Measurements from ENCODE around the gene FUT8. TPM values are rescaled to one million over a fixed set of nuclear protein-coding genes. Genes with fewer than 3 reads are reported as not detected.

The FUT8 gene
- total RNA-seq, 1 donor from 2014 or later: 12.9 TPM

DNA sequence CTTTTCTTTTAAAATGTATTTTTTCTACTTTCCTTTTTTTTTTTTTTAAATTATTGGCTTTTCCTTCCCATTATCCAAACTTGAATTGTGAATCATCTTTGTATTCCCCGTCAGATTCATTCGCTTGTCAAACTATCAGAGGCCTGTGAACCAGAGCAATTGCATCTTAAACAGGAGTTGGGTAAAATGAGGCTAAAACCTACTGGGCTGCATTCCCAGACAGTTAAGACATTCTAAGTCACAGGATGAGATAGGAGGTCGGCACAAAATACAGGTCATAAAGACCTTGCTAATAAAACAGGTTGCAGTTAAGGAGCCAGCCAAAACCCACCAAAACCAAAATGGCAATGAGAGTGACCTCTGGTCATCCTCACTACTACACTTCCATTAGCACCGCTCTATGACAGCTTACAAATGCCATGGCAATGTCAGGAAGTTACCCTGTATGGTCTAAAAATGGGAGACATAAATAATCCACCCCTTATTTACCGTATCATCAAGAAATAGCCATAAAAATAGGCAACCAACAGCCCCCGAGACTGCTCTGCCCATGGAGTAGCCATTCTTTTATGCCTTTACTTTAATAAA lies 19.9 kb downstream of the FUT8 start:
- H3K9me3 ChIP-seq: no peaks in the 10 kb centered on the region
- H3K4me1 ChIP-seq: no peaks in the 10 kb centered on the region
- intact Hi-C loops (cut with DNase I): no loop called here
- no peak overlapping the region for H3K4me3 ChIP-seq
- no peaks in the 10 kb centered on the region for H3K36me3 ChIP-seq
- no peaks in the 10 kb centered on the region for H3K27me3 ChIP-seq
- no peak overlapping the region for H3K27ac ChIP-seq
- TF ChIP-seq, protein P1, sequence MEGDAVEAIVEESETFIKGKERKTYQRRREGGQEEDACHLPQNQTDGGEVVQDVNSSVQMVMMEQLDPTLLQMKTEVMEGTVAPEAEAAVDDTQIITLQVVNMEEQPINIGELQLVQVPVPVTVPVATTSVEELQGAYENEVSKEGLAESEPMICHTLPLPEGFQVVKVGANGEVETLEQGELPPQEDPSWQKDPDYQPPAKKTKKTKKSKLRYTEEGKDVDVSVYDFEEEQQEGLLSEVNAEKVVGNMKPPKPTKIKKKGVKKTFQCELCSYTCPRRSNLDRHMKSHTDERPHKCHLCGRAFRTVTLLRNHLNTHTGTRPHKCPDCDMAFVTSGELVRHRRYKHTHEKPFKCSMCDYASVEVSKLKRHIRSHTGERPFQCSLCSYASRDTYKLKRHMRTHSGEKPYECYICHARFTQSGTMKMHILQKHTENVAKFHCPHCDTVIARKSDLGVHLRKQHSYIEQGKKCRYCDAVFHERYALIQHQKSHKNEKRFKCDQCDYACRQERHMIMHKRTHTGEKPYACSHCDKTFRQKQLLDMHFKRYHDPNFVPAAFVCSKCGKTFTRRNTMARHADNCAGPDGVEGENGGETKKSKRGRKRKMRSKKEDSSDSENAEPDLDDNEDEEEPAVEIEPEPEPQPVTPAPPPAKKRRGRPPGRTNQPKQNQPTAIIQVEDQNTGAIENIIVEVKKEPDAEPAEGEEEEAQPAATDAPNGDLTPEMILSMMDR (IDR thresholded peaks at IDR 0.05): no peak
- DNase-seq (ENCODE audit: low spot score in 2 of 2): no peak

DNA sequence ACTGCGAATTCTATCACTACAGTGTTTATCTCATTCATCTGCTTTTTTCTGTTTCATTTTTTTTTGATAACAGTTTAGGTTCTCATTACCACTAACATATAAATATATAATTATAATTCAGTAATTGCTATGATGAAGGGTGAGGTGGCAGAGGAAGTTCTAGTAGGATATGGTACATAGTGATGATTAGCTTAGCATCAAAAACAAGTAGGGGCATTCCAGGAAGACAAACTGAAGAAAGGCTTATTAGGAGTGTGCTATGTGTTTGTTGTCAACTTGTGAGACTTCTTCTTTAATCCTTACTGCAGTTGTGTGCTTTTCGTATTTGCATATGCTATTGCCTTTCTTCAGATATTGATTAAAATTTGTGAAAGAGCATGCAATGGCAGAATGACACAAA lies 20.6 kb downstream of the FUT8 start:
- Histone ChIP-seq H3K4me1 (no peaks in the 10 kb centered on the region), H3K27me3 (no peaks in the 10 kb centered on the region), H3K27ac (no peak overlapping the region), H3K4me3 (no peak overlapping the region), H3K9me3 (no peaks in the 10 kb centered on the region), H3K36me3 (no peaks in the 10 kb centered on the region)
- intact Hi-C loops (cut with DNase I): no loop called here
- DNase-seq (ENCODE audit: low spot score in 2 of 2): no peak
- TF ChIP-seq, protein P1 (IDR thresholded peaks at IDR 0.05): no peak

DNA sequence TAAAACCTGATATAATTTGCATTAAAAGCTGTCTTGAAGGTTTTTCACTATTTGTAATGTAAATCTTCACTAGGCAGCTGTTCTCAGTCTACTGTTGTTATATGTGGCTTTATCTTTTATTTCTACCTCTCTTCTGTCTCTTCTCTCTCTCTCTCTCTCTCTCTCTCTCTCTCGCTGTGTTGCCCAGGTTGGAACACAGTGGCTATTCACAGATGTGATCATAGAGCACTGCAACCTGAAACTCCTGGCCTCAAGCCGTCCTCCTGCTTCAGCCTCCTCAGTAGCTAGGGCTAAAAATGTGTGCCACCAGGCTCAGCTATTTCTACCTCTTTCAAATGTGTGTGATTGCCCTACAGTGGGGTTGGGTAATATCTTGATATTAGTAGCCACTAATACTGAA lies 21.1 kb downstream of the FUT8 start:
- DNase-seq (ENCODE audit: low spot score in 2 of 2): no peak
- TF ChIP-seq, protein P1 (IDR thresholded peaks at IDR 0.05): no peak
- H3K27me3 ChIP-seq: no peaks in the 10 kb centered on the region
- H3K27ac ChIP-seq: no peak overlapping the region
- no peak overlapping the region for H3K4me3 ChIP-seq
- H3K9me3 ChIP-seq: no peaks in the 10 kb centered on the region
- H3K36me3 ChIP-seq: no peaks in the 10 kb centered on the region
- intact Hi-C loops (cut with DNase I): no loop called here
- H3K4me1 ChIP-seq: no peaks in the 10 kb centered on the region

DNA sequence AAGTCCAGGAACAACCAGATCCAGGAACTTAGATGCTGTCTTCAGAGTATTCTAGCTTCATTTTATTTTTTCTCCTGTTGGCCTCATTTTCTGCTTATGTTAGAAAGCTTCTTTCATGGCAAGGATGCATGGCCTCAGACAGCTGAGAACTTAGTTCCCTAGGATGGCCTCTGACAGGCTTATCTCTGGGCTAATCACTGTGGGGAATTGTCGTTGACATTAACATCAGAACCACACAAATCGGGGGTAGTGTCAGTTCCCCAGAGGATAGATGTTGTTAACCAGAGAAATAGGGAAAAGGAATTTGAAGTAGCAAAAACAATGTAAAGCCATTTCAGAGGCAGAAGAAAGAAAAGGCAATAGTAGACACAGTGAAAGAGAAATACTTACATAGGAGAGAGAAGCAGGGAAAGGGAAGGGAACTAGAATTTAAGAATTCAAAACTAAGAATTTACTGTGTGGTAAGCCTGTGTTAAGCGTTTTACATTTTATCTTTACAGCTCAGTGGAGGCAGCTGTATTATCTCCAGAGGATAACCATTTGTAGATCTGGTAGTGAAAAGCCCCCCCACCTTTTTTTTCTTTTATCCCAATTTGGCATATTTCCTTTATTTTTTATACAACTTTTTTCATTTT lies 21.8 kb downstream of the FUT8 start:
- no peak for DNase-seq (ENCODE audit: low spot score in 2 of 2)
- intact Hi-C loops (cut with DNase I): no loop called here
- Histone ChIP-seq H3K9me3 (no peaks in the 10 kb centered on the region), H3K4me3 (no peak overlapping the region), H3K4me1 (no peaks in the 10 kb centered on the region), H3K27me3 (no peaks in the 10 kb centered on the region), H3K27ac (no peak overlapping the region), H3K36me3 (no peaks in the 10 kb centered on the region)
- TF ChIP-seq, protein P1 (IDR thresholded peaks at IDR 0.05): no peak

DNA sequence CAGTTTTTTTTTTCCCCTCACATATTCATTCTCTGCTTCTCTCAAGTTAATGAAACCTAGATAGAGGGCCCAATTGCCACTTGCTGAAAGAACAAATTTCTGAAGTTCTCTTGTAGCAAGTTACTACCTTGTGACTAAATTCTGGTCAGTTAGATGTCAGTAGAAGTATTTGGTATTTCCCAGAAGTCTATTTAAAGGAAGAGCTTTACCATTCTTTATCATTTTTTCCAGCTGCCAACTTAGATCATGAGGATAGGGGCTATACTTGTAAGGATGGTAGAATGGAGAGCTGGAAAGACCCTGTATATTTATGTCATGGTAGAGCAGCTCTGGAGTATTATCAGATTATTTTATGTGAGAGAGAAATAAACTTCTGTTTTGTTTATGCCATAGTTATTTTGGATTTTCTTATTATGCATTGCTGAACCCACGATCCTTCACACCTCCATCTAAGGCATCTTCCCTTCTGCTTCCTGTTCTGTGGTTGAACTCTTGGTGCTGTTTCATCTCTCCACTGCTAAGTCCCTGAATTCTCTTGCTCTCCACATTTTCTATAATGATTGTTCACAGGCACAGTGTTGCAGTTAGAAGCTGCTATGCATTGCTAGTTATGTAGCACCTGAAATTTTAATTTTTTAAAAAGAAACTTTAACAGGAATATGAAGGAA lies 25.9 kb downstream of the FUT8 start:
- Histone ChIP-seq H3K9me3 (no peaks in the 10 kb centered on the region), H3K36me3 (no peaks in the 10 kb centered on the region), H3K4me1 (no peaks in the 10 kb centered on the region), H3K27ac (no peak overlapping the region), H3K4me3 (no peak overlapping the region), H3K27me3 (no peaks in the 10 kb centered on the region)
- intact Hi-C loops (cut with DNase I): no loop called here
- TF ChIP-seq, protein P1 (IDR thresholded peaks at IDR 0.05): no peak
- DNase-seq (ENCODE audit: low spot score in 2 of 2): no peak
